SW 1271 (cell line): Measurements from ENCODE around the gene MAGT1.
A peak's percentile ranks its signal among the peaks of the same experiment; 100 is the strongest.
"Not testable (repeated sequence)": the region's sequence is repeated elsewhere in the genome, so short reads cannot be mapped to it uniquely, and the experiment has no call there.

Source experiments
- DNase-seq, 2 experiments: peaks; one replicate each; lab custom pipeline; 2025; lab: John Stamatoyannopoulos, UW

The MAGT1 gene

GRCh38 chrX:77894921-77895886 lies at the start of gene MAGT1:
Gene MAGT1 (minus strand): TSS chrX:77895435. CDS start chrX:77895410, 25 bp downstream.
- DNase-seq, result peak; percentile 50 to 85

- not testable (repeated sequence) for DNase-seq
Observed at GRCh38 chrX:77945031-77945430, 49.8 kb upstream of the MAGT1 start.

- DNase-seq, result no peak
Observed at GRCh38 chrX:77938083-77938680, 42.9 kb upstream of the MAGT1 start.

GRCh38 chrX:77937291-77937690 lies 42.1 kb upstream of the MAGT1 start:
- no peak for DNase-seq

- no peak for DNase-seq
Observed at GRCh38 chrX:77936299-77936698, 41.1 kb upstream of the MAGT1 start.

- no peak for DNase-seq
Observed at GRCh38 chrX:77935886-77936285, 40.7 kb upstream of the MAGT1 start.

GRCh38 chrX:77930581-77930980 lies 35.3 kb upstream of the MAGT1 start:
- no peak for DNase-seq

GRCh38 chrX:77925764-77926163 lies 30.5 kb upstream of the MAGT1 start:
- no peak for DNase-seq

GRCh38 chrX:77924320-77924859 lies 29.2 kb upstream of the MAGT1 start:
- no peak for DNase-seq

- no peak for DNase-seq
Observed at GRCh38 chrX:77922787-77923186, 27.6 kb upstream of the MAGT1 start.

- not testable (repeated sequence) for DNase-seq
Observed at GRCh38 chrX:77919370-77919769, 24.1 kb upstream of the MAGT1 start.

- DNase-seq, result no peak
Observed at GRCh38 chrX:77918568-77918967, 23.3 kb upstream of the MAGT1 start.

GRCh38 chrX:77917294-77917933 lies 22.2 kb upstream of the MAGT1 start:
- DNase-seq, result no peak

- peak; percentile 46 to 70 for DNase-seq
Observed at GRCh38 chrX:77910108-77910840, 15.0 kb upstream of the MAGT1 start, which contains the start of gene ATP7A. Gene ATP7A (plus strand): TSS chrX:77910693. CDS start chrX:77971642, 60,949 bp downstream.

GRCh38 chrX:77901506-77901905 lies 6.3 kb upstream of the MAGT1 start:
- no peak for DNase-seq

GRCh38 chrX:77900688-77901087 lies 5.5 kb upstream of the MAGT1 start:
- DNase-seq, result no peak

GRCh38 chrX:77899081-77899828 lies 4.0 kb upstream of the MAGT1 start, which contains the start of gene COX7B:
Gene COX7B (plus strand): TSS chrX:77899468. CDS start chrX:77899554, 86 bp downstream.
- DNase-seq, result peak; percentile 62 to 89

- DNase-seq, result no peak
Observed at GRCh38 chrX:77893713-77894112, 1.5 kb downstream of the MAGT1 start.

GRCh38 chrX:77892887-77893286 lies 2.3 kb downstream of the MAGT1 start:
- DNase-seq, result no peak

GRCh38 chrX:77881418-77881817 lies 13.8 kb downstream of the MAGT1 start:
- DNase-seq, result not testable (repeated sequence)

GRCh38 chrX:77875372-77875771 lies 19.9 kb downstream of the MAGT1 start:
- DNase-seq, result no peak
